HG02870 (cell line): ENCODE data around the gene KLHL17.

Experiments used
- ATAC-seq: cut with Tn5 transposase; IDR thresholded peaks from one replicate; pipeline ENCODE4 v1.9.1; 2021; ENCODE audit warnings: mild to moderate bottlenecking, moderate library complexity; ENCODE audit not compliant: unreplicated experiment

Gene KLHL17

GRCh38 chr1:1013922-1014648 is 53.7 kb downstream of the KLHL17 start:
- no peak for ATAC-seq

GRCh38 chr1:1014799-1015681 is 54.7 kb downstream of the KLHL17 start:
- ATAC-seq, result no peak
